ENCODE results near the gene C2CD2. TPM values are rescaled to one million over a fixed set of nuclear protein-coding genes. Genes with fewer than 3 reads are reported as not detected.

C2CD2 gene
- total and polyA plus RNA-seq, 2 of the 8 experiments (the other 6 are each of a cell fraction or from before 2014, with no cell fraction given) = 10.4 to 13.0 TPM

- no peak for TF ChIP-seq KDM4A (IDR thresholded peaks at IDR 0.05; ENCODE audit: low read depth, low read length, severe bottlenecking)
- TF ChIP-seq POU5F1 (IDR thresholded peaks at IDR 0.05; ENCODE audit: low read depth, low read length) = no peak
- no peak for TF ChIP-seq HDAC6 (IDR thresholded peaks at IDR 0.05; ENCODE audit: low read depth, low read length)
- no peak for TF ChIP-seq RBBP5 (IDR thresholded peaks at IDR 0.05; ENCODE audit: borderline replicate concordance, low read depth, low read length)
- TF ChIP-seq BACH1 (IDR thresholded peaks at IDR 0.05; ENCODE audit: low read length) = no peak
- no peak for TF ChIP-seq RFX5 (IDR thresholded peaks at IDR 0.05; ENCODE audit: borderline replicate concordance, low read depth, low read length)
- TF ChIP-seq TBP (IDR thresholded peaks at IDR 0.05; ENCODE audit: low read depth, low read length) = no peak
- no peak for TF ChIP-seq ASH2L (IDR thresholded peaks at IDR 0.05; ENCODE audit: low read length)
- no peak for TF ChIP-seq CHD7 (IDR thresholded peaks at IDR 0.05; ENCODE audit: insufficient replicate concordance, low read length)
These were observed 72.8 kb downstream of the C2CD2 start (continued) for GRCh38 chr21:41881051-41881450.
